ENCODE measurements around the gene SLC7A10. TPM values are rescaled to one million over a fixed set of nuclear protein-coding genes. Genes with fewer than 3 reads are reported as not detected.

Gene SLC7A10
- total RNA-seq, 1 experiment from 2014 or later: not detected

- Mint-ChIP-seq H3K27me3 (ENCODE audit: unreplicated experiment) (peaks cover 53% of the 10 kb centered on the region), H3K9me3 (ENCODE audit: low read depth, unreplicated experiment) (no peaks in the 10 kb centered on the region), H3K4me1 (ENCODE audit: low read depth, unreplicated experiment) (no peaks in the 10 kb centered on the region), H3K4me3 (ENCODE audit: low read depth, unreplicated experiment) (no peak overlapping the region), H3K27ac (ENCODE audit: unreplicated experiment) (no peak overlapping the region), H3K36me3 (ENCODE audit: insufficient read depth, unreplicated experiment) (peaks cover 5% of the 10 kb centered on the region)
- TF ChIP-seq CTCF (IDR thresholded peaks at IDR 0.05; ENCODE audit: unreplicated experiment): no peak
- intact Hi-C loops (cut with micrococcal nuclease; ENCODE audit: unreplicated experiment): no loop called here
- CTCF ChIA-PET: no interaction called here
- DNase-seq: no peak
- no TSS peak for BruUV-seq (replicated peaks)
Observed at GRCh38 chr19:33189453-33189852, 36.2 kb downstream of the SLC7A10 start.

GRCh38 chr19:33187183-33187540 lies 38.5 kb downstream of the SLC7A10 start:
- BruUV-seq (replicated peaks): no TSS peak
- no peak for TF ChIP-seq CTCF (IDR thresholded peaks at IDR 0.05; ENCODE audit: unreplicated experiment)
- intact Hi-C loops (cut with micrococcal nuclease; ENCODE audit: unreplicated experiment): no loop called here
- Mint-ChIP-seq H3K9me3 (ENCODE audit: low read depth, unreplicated experiment) (no peaks in the 10 kb centered on the region), H3K36me3 (ENCODE audit: insufficient read depth, unreplicated experiment) (no peaks in the 10 kb centered on the region), H3K4me1 (ENCODE audit: low read depth, unreplicated experiment) (no peaks in the 10 kb centered on the region), H3K27ac (ENCODE audit: unreplicated experiment) (no peak overlapping the region), H3K4me3 (ENCODE audit: low read depth, unreplicated experiment) (no peak overlapping the region), H3K27me3 (ENCODE audit: unreplicated experiment) (peaks cover 32% of the 10 kb centered on the region)
- no peak for DNase-seq
- CTCF ChIA-PET: no interaction called here

- Mint-ChIP-seq H3K27me3 (ENCODE audit: unreplicated experiment) (peaks cover 26% of the 10 kb centered on the region), H3K27ac (ENCODE audit: unreplicated experiment) (no peak overlapping the region), H3K4me1 (ENCODE audit: low read depth, unreplicated experiment) (no peaks in the 10 kb centered on the region), H3K4me3 (ENCODE audit: low read depth, unreplicated experiment) (no peak overlapping the region), H3K9me3 (ENCODE audit: low read depth, unreplicated experiment) (no peaks in the 10 kb centered on the region), H3K36me3 (ENCODE audit: insufficient read depth, unreplicated experiment) (no peaks in the 10 kb centered on the region)
- CTCF ChIA-PET: interaction anchor here (0.7 to 1.8 kb wide), 2 partner anchors 10 to 48 kb away, joined by 4 to 11 read pairs; no protein-coding TSS in a partner anchor
- intact Hi-C loops (cut with micrococcal nuclease; ENCODE audit: unreplicated experiment): no loop called here
- no peak for TF ChIP-seq CTCF (IDR thresholded peaks at IDR 0.05; ENCODE audit: unreplicated experiment)
- DNase-seq: no peak
- BruUV-seq (replicated peaks): no TSS peak
Observed at GRCh38 chr19:33186431-33187182, 39.0 kb downstream of the SLC7A10 start.

GRCh38 chr19:33177417-33177979 lies 48.2 kb downstream of the SLC7A10 start:
- peaks cover 32% of the 10 kb centered on the region for H3K4me1 Mint-ChIP-seq (ENCODE audit: low read depth, unreplicated experiment)
- CTCF ChIA-PET: interaction anchor here (0.5 to 1.6 kb wide), 9 partner anchors 8 to 403 kb away, joined by 3 to 11 read pairs (median 3); no protein-coding TSS in a partner anchor
- peak overlapping the region; percentile 97 for H3K4me3 Mint-ChIP-seq (ENCODE audit: low read depth, unreplicated experiment)
- H3K27ac Mint-ChIP-seq (ENCODE audit: unreplicated experiment): peak overlapping the region; percentile 100
- peak; percentile 72 for DNase-seq
- H3K9me3 Mint-ChIP-seq (ENCODE audit: low read depth, unreplicated experiment): no peaks in the 10 kb centered on the region
- peaks cover 39% of the 10 kb centered on the region for H3K36me3 Mint-ChIP-seq (ENCODE audit: insufficient read depth, unreplicated experiment)
- intact Hi-C loops (cut with micrococcal nuclease; ENCODE audit: unreplicated experiment): no loop called here
- TF ChIP-seq CTCF (IDR thresholded peaks at IDR 0.05; ENCODE audit: unreplicated experiment): peak; percentile 34
- peaks cover 15% of the 10 kb centered on the region for H3K27me3 Mint-ChIP-seq (ENCODE audit: unreplicated experiment)
- BruUV-seq (replicated peaks): no TSS peak

All from Calu3 (cell line).